NT2/D1 (cell line): ENCODE measurements around the gene SPTAN1.

Experiments
- DNase-seq: peaks from one replicate; pipeline ENCODE4 v3.0.0-alpha.2; 2011; ENCODE audit warnings: low read depth, low spot score
- H3K27me3 ChIP-seq: 2 replicates; pipeline ENCODE4 v1.6.0; 2011; ENCODE audit warnings: mild to moderate bottlenecking; ENCODE audit not compliant: insufficient read length, insufficient read depth
- H3K36me3 ChIP-seq: 2 replicates; pipeline ENCODE4 v1.6.1; 2011; ENCODE audit warnings: mild to moderate bottlenecking, low read length, mixed read lengths; ENCODE audit not compliant: insufficient read depth, insufficient read length
- H3K4me1 ChIP-seq: 2 replicates; pipeline ENCODE4 v1.5.1; 2011; ENCODE audit not compliant: insufficient read depth, insufficient read length
- H3K4me3 ChIP-seq: 2 replicates; pipeline ENCODE4 v1.5.1; 2011; ENCODE audit warnings: low read depth; ENCODE audit not compliant: insufficient read length
- H3K9ac ChIP-seq: 2 replicates; pipeline ENCODE4 v1.6.0; 2011; ENCODE audit warnings: low read depth; ENCODE audit not compliant: insufficient read length
- H3K9me3 ChIP-seq: 2 replicates; pipeline ENCODE4 v1.5.1; 2011; ENCODE audit warnings: mild to moderate bottlenecking, low read length; ENCODE audit not compliant: insufficient read depth
- SUZ12 ChIP-seq: IDR thresholded peaks from 2 replicates; pipeline ENCODE4 v1.6.1; 2011; ENCODE audit not compliant: insufficient read length, insufficient read depth; ENCODE audit errors: extremely low read depth
- YY1 ChIP-seq: IDR thresholded peaks from 2 replicates; pipeline ENCODE4 v1.6.1; 2011; ENCODE audit not compliant: insufficient read length, insufficient read depth
- ZNF274 ChIP-seq: IDR thresholded peaks from 2 replicates; pipeline ENCODE4 v1.6.1; 2011; ENCODE audit warnings: mild to moderate bottlenecking, low read depth, low read length

Gene SPTAN1

GRCh38 chr9:128634651-128635262 lies 82.4 kb downstream of the SPTAN1 start:
- Histone ChIP-seq H3K4me1 (peaks cover 30% of the 10 kb centered on the region), H3K4me3 (no peak overlapping the region), H3K27me3 (no peaks in the 10 kb centered on the region), H3K9me3 (no peaks in the 10 kb centered on the region), H3K9ac (peak overlapping the region; percentile 57), H3K36me3 (peaks cover 86% of the 10 kb centered on the region)
- no peak for TF ChIP-seq ZNF274
- DNase-seq: no peak

GRCh38 chr9:128635266-128636023 lies 83.1 kb downstream of the SPTAN1 start:
- no peaks in the 10 kb centered on the region for H3K9me3 ChIP-seq
- peaks cover 30% of the 10 kb centered on the region for H3K4me1 ChIP-seq
- H3K4me3 ChIP-seq: no peak overlapping the region
- peak; percentile 93 for DNase-seq
- TF ChIP-seq YY1 (no peak), ZNF274 (no peak), SUZ12 (no peak)
- H3K36me3 ChIP-seq: peaks cover 82% of the 10 kb centered on the region
- H3K9ac ChIP-seq: peak overlapping the region; percentile 58
- H3K27me3 ChIP-seq: no peaks in the 10 kb centered on the region

- TF ChIP-seq ZNF274: no peak
- no peak for TF ChIP-seq SUZ12
- no peak for TF ChIP-seq YY1
- DNase-seq: peak; percentile 39
- H3K9me3 ChIP-seq: no peaks in the 10 kb centered on the region
- H3K9ac ChIP-seq: peak overlapping the region; percentile 58
- H3K4me3 ChIP-seq: no peak overlapping the region
- H3K36me3 ChIP-seq: peaks cover 84% of the 10 kb centered on the region
- H3K4me1 ChIP-seq: peaks cover 30% of the 10 kb centered on the region
- H3K27me3 ChIP-seq: no peaks in the 10 kb centered on the region
Observed at GRCh38 chr9:128636024-128636390, 83.6 kb downstream of the SPTAN1 start.

GRCh38 chr9:128636556-128637530 lies 84.5 kb downstream of the SPTAN1 start:
- H3K27me3 ChIP-seq: no peaks in the 10 kb centered on the region
- H3K9me3 ChIP-seq: no peaks in the 10 kb centered on the region
- peaks cover 32% of the 10 kb centered on the region for H3K4me1 ChIP-seq
- H3K4me3 ChIP-seq: no peak overlapping the region
- peak overlapping the region; percentile 58 for H3K9ac ChIP-seq
- TF ChIP-seq ZNF274 (no peak), YY1 (no peak), SUZ12 (no peak)
- H3K36me3 ChIP-seq: peaks cover 84% of the 10 kb centered on the region
- DNase-seq: no peak

- TF ChIP-seq SUZ12 (no peak), ZNF274 (no peak), YY1 (no peak)
- no peaks in the 10 kb centered on the region for H3K9me3 ChIP-seq
- H3K4me1 ChIP-seq: peaks cover 31% of the 10 kb centered on the region
- H3K36me3 ChIP-seq: peaks cover 78% of the 10 kb centered on the region
- no peak for DNase-seq
- no peak overlapping the region for H3K4me3 ChIP-seq
- H3K27me3 ChIP-seq: no peaks in the 10 kb centered on the region
- H3K9ac ChIP-seq: no peak overlapping the region
Observed at GRCh38 chr9:128637656-128638055, 85.3 kb downstream of the SPTAN1 start.

GRCh38 chr9:128638580-128638979 lies 86.2 kb downstream of the SPTAN1 start:
- peaks cover 28% of the 10 kb centered on the region for H3K4me1 ChIP-seq
- no peak overlapping the region for H3K9ac ChIP-seq
- H3K36me3 ChIP-seq: peaks cover 75% of the 10 kb centered on the region
- H3K4me3 ChIP-seq: no peak overlapping the region
- no peaks in the 10 kb centered on the region for H3K27me3 ChIP-seq
- no peaks in the 10 kb centered on the region for H3K9me3 ChIP-seq
- TF ChIP-seq ZNF274: no peak
- TF ChIP-seq YY1: no peak
- TF ChIP-seq SUZ12: no peak
- DNase-seq: no peak

- TF ChIP-seq ZNF274 (no peak), YY1 (no peak), SUZ12 (no peak)
- Histone ChIP-seq H3K4me3 (no peak overlapping the region), H3K9ac (no peak overlapping the region), H3K27me3 (no peaks in the 10 kb centered on the region), H3K4me1 (peaks cover 26% of the 10 kb centered on the region), H3K9me3 (no peaks in the 10 kb centered on the region), H3K36me3 (peaks cover 73% of the 10 kb centered on the region)
- no peak for DNase-seq
Observed at GRCh38 chr9:128640603-128641002, 88.2 kb downstream of the SPTAN1 start.
